HG02970 (cell line): Measurements from ENCODE around the gene TYSND1.
A peak's percentile ranks its signal among the peaks of the same experiment; 100 is the strongest.
"Not testable (repeated sequence)": the region's sequence is repeated elsewhere in the genome, so short reads cannot be mapped to it uniquely, and the experiment has no call there.

ENCODE experiments used
- ATAC-seq: cut with Tn5 transposase; IDR thresholded peaks from one replicate; pipeline ENCODE4 v1.9.1; 2021; ENCODE audit warnings: mild to moderate bottlenecking, moderate library complexity, moderate number of reproducible peaks; ENCODE audit not compliant: unreplicated experiment, low FRiP score

The TYSND1 gene

DNA sequence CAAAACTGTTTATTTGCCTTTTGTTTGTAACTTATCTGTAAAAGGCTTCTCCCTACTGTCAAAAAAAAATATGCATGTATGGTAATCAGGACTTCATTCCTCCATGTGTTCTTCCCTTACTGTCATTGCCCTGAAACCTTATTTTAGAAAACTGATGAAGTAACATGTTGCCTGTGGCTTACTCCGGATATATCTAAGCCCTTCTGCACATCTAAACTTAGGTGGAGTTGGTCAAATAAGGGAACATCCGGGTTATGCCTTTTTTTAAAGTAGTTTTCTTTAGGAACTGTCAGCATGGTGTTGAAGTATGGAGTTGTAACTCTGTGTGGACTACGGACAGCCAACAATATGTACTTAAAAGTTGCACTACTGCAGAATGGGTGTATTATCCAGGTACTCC is 17.7 kb upstream of the TYSND1 start:
- no peak for ATAC-seq

DNA sequence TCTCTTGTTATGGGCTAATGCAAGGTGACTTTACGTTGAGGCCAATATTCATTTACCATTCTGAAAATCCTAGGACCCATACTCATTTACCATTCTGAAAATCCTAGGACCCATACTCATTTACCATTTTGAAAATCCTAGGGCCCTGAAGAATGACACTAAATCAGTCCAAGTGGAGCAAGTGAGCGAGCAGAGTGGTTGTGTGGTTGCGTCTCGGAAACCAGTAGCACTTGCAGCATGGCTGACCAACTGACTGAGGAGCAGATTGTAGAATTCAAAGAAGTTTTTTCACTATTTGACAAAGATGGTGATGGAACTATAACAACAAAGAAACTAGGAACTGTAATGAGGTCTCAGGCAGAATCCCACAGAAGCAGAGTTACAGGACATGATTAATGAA is 16.9 kb upstream of the TYSND1 start:
- no peak for ATAC-seq

DNA sequence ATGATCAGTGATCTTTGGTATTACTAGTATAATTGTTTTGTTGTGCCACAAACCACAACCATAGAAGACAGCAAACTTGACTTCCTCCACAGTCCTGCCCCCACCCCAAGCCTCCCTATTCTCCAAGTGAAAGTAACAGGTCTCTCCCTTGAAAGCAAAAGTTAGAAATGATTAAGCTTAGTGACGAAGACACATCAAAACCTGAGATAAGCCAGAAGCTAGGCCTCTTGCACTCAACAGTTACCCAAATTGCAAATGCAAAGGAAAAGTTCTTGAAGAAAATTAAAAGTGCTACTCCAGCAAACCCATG is 16.3 kb upstream of the TYSND1 start:
- ATAC-seq: no peak

DNA sequence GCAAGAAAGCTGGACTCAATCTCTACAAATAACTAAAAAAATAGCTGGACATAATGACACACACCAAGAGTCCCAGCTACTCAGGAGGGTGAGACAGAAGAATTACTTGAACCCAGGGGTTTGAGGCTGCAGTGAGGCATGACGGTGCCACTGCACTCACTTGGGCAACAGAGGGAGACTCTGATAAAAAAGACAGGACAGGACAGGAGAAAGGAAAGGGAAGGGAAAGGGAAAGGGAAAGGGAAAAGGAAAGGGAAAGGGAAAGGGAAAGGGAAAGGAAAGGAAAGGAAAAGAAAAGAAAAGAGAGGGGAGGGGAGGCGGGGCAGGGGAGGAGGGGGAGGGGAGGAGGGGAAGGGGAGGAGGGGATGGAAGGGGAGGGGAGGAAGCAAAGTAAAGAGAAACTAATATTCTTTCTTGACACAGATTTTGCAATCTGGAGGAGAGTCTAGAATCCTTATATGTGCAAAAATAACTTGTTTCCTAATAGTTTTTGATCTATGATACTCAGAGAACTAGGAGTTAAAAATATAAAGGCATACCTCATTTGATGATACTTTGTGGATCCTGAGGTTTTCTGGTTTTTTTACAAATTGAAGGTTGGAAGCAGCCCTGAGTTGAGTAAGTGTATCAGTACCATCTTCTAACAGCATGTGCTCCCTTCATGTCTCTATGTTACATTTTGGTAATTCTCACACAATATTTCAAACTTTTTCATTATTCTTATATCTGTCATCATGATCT is 15.8 kb upstream of the TYSND1 start:
- ATAC-seq: no peak

DNA sequence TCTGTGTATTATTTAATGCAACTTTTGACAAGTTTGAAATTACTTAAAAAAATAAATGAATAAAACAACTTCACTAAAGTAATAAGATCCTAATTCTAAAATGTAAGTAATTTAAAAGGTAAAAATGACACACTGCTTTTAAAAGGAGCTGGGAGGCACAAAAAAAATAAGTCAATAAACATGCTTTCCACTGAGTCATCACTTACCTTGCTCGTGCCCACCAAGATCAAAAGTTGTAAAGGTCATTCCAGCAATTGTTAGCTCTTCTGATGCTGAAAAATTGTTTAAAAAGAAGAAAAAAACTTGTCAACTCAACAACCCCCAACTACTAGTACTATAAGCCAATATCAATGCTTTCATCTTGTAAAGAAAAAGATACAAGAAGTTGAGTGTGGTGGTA is 14.3 kb upstream of the TYSND1 start:
- no peak for ATAC-seq

DNA sequence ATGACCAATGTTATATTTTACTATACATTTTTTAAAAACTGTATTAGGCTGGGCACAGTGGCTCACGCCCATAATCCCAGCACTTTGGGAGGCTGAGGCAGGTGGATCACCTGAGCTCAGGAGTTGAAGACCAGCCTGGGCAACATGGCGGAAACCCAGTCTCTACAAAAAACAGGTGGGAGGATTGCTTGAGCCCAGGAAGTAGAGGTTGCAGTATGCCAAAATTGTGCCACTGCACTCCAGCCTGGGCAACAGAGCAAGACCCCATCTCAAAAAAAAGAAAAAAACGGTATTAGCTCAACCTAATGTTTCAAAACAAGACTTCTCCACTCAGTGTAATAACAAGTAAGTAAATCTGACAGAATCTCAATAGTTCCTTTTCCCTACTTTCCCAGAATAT is 12.9 kb upstream of the TYSND1 start:
- not testable (repeated sequence) for ATAC-seq

DNA sequence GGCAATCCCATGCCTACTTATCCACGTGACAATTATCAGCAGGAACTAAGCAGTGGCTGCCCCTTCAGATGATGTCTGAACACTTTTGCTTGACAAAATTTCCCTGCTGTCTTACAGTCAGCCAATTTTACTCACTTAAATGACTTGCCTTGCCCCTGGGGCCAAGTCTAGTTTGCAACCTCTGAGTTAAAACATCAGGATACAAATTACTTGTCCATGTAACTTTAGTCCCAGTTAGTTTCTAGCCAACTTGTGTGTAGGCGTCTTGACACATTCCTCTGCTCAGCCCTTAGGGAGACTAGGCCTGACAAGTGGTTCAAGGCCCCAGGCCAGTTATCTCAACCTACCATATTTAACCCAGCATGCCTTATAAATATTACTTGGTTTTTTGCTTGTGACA is 11.6 kb upstream of the TYSND1 start:
- no peak for ATAC-seq

DNA sequence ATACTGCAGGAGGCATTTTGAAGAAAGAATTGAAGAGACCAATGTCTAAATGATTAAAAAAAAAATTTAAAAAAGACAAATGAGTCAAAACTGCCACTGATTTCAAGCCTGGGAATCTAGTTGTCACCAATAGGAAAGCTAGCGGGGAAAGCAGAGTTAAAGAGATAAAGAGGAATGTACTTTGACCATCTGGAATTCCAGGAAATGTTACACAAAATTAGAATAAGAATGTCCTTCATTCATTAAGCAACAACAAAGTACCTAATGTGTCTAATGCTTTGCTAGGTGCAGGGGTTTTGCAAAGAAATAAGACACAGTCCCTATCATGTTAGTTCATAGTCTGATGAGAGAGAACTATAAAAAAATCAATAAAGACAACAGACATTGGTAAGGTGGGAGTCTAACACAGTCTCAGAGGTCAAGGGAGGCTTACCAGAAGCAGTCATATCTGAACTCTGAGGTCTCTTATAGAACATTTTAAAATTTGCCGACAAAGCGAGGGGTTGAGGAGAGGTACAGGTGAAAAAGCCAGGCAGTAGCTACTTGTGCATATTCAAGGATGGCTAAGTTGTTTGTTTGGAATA is 8.8 kb upstream of the TYSND1 start:
- ATAC-seq: no peak

DNA sequence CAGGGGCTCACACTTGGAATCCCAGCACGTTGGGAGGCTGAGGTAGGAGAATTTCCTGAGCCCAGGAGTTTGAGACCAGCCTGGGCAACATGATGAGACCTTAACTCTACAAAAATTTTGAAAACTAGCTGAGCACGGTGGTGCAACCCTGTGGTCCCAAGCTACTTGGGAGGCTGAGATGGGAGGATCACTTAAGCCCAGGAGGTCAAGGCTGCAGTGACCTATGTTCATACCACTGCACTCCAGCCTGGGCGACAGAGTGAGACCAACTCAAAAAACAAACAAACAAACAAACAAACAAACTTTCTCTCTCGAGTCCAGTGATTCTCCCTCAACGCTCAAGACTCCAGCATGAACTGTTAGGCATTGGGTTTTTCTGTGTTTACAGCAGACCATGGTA is 2.0 kb upstream of the TYSND1 start:
- ATAC-seq: no peak

DNA sequence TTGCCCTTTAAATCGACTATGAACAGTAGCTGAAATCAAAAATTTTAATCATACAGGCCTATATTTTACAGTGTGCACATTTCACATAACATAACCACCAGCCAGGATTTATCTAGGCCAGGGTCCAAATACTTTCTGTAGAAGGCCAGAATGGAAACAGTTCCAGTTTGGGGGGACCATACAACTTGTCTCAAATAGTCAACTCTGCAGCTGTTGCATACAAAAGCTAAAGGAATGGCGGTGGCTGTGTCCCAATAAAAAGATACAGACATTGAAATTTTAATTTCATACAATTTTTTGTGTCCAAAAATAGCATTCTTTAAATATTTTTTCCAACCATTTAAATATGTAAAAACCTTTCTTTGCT is 742 bp upstream of the TYSND1 start:
- ATAC-seq: no peak

DNA sequence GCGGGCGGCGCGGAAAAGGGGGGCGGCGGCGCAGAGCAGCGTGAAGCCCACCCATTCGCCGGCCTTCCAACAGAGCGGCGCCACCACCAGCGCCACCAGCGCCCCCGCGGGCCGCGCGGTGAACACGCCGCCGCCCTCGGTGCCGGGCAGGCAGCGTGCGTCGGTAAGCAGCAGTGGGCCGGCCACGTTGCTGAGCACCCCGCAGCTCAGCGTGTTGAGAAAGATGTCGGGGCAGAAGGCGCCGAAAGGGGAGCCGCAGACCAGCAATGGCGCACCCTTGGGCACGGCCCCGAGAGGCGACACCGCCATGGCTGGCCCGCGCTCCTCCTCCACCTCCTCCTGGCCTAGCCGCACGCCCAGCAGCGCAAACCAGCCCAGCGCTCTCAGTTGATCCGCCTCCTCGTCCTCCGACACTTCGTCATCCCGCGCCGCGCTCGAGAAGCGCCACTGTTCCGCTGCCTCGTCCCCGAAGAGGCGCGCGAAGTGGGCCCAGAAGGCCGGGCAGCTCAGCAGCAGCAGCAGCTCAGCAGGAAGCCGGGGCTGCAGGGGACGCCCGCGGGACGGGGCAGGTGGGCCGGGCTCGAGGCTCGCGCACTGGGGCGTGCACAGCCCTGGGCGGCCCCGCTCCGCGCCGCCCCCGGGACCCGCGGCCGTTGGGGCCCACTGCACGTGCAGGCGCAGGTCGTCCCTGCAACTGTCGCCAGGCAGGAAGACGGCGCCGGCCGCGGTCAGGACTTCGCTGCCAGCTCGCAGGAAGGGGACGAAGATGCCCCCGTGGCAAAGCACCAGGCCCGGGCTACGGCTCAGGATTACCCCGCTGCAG is 623 bp downstream of the TYSND1 start:
- ATAC-seq: peak; percentile 47

DNA sequence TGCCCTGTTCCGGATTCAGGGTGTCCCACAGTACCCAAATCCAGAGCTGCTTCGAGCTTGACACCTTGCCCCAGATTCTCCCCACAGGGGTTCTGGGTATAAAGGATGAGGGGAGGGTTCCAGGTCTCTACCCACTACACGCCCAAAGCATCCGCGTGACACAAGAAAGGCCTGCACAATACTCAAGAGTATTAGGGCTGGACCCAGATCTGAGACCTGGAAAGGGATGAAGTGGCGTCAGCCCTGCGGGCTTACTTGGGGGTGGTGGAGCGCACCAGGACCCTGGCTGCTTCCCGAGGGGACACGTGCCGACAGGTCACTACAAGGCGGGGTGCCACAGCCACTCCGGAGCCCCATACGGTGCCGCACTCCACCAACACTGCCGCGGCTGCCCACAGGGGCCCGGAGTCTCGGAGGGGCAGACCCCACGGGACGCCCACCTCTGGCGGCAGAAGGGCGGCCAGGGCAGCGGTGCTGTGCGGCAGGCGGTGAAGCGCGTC is 1.3 kb downstream of the TYSND1 start:
- no peak for ATAC-seq

DNA sequence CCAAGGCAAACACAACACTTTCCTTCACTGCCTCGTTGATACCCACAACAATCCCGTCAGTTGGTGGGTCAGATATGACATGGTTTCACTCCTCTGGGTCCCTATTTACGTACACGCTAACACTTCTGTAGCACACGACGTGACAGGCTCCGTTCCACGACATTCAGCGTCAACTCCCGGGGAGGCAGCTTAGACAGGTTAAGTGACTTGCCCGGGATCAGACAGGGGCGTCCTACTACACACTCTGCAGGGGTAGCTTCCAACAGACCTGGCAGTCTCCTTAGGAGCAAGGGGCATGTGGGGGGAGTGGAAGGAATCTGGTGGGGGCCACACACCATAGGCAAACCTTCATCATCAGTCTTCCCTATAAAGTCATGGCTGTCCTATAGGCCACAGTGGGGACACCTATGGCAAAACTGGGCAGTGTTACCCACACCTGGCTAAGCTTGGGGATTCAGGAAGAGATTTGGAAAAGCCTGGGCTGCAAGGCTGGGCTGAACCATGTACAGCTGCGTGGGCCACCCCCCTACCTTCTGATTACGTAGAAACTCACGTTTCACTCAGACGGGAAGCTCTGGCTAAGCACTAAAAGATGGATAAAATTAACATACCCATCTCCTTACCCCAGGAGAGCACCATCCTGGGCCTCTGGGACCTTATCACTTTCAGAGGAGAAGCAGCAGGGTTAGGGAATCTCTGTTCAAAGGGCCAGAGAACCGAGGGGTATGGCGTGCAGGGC is 2.0 kb downstream of the TYSND1 start:
- ATAC-seq: no peak

DNA sequence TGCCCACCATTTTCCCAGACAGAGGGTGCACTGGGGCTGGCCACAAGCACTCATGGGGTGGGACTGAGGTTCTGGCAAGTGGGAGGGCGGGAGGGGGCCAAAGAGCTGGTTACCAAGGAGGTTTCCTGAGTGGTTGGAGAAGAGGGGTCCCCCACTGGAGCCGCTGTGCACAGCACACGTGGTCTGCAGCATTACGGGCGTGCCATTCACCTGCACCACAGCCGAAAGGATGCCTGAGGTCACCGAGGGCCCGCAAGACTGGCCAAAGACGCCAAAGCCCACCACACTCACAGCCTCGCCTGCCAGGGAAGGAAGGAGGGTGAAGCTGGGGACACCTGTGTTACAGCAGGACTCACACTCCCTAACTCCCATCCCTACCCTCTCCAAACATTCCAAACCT is 3.9 kb downstream of the TYSND1 start:
- no peak for ATAC-seq

DNA sequence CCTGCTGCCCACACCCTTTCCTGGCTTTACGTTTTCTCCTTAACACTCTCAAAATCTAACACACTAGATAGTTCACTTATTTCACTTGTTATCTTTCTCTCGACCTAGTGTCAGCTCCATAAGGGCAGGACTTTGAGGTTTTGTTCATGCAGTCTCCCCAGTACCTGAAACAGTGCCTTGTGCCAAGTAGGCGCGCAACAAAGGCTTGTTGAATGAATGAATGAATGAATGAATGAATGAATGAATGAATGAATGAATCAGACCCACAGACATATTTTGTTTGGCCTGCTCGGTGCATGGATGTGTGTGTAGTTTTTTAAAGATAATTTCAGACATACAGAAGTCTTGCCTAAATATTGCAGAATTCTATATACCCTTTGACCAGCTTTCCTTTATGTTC is 6.2 kb downstream of the TYSND1 start:
- no peak for ATAC-seq

DNA sequence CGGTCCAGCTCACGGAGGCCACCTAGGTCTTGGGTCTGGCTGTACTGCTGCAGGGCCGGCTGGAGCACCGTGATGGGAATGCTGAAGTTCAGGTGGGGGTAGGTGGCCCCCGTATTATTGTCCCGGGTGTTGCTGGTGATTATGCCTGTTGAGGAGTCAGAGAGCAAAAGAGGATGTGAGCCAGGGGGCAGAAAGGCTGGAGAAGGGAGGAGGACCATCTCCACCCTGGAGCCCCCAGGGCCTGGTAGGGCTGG is 6.6 kb downstream of the TYSND1 start:
- no peak for ATAC-seq

DNA sequence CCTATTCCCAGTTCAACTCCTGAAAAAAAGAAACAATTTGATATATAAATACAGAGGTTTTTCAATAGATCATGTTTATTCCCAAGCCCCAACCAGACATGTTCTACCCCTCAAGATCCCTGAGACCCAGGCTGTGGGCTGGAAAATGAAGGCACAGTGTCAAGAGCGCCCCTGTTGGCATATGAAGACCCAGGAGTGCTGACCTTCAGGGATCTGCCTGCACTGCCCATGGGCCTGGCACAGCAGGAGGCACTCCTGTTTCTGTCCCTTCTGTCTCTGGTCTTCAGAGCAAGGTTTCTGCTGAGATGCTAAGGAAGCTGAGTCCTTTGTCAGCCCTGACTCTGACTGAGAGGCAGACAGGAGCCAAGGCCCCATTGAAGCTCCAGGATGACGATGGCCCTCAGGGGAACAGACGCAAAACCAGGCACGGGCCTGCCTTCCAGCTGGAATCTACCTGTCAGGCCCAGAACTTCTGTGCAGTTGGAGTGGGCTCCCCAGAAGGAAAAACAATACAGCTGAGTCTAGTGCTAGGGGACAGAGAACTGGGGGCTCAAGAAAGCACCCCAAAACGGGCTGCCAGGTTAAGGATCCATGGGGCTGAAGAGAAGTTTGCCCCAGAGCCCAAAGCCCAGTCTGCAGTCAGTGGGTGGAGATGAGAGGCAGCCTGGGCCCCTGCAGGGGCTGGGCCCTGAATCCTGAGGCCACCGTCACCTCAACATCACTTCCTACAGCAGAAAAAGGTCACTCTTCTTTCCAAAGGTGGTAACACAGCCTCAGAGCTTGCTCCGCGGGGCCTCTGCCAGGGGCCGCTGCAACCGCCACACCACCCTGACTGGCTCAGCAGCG is 7.1 kb downstream of the TYSND1 start:
- ATAC-seq: no peak

DNA sequence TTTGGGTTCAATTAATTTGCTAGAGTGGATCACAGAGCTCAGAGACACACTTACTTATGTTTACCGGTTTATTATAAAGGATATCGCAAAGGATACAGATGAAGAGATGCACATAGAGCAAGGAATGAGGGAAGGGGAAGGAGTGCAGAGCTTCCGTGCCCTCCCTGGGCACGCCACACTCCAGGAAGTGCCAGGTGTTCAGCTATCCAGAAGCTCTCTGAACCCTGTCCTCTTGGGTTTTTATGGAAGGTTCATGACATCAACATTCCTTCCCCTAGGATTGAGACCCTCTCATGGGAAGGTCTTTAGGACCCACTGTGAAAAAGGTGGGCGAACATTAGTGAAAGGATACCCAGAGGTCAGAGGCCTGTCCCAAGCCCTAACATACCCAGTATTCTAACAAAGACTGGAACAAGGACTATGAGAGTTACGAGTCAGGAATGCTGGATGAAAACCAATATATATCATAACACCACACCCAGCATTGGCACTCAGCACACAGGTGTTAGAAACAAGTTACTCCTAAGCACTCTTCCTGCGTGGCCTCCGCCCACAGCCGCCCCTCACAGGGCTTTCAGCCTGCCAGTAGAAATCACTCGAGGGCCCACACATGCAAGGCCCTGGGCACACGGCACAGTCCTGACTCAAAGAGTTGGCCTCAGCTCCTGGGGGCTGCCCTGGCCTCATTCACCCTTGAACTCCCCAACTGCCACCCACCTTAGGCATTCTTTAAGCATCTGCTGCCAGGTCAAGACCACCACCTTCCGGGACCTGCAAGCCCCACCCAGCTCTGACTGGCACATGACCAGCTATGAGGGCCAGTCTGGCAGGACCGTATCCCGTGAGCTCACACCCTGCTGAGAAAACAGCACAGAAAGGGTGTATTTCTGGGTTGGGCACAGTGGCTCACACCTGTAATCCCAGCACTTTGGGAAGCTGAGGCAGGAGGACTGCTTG is 8.3 kb downstream of the TYSND1 start:
- no peak for ATAC-seq

DNA sequence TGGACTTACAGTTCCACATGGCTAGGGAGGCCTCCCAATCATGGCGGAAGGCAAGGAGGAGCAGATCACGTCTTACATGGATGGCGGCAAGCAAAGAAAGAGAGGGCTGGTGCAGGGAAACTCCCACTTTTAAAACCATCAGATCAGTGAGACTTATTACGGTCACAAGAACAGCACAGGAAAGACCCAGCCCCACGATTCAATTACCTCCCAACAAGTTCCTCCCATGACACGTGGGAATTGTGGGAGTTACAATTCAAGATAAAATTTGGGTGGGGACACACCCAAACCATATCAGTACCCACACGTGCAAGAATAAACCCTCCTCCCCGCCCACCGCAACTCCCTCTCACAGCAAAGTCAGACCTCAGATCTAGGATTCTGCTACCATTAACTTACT is 9.4 kb downstream of the TYSND1 start:
- ATAC-seq: no peak
